GM12872 (cell line): Measurements from ENCODE around the gene PLXNA2.

ENCODE experiments used
- CTCF ChIP-seq: IDR thresholded peaks from 3 replicates; pipeline ENCODE4 v1.5.1; 2011; ENCODE audit warnings: low read depth, mild to moderate bottlenecking, low read length, moderate library complexity; ENCODE audit not compliant: insufficient read depth

Gene PLXNA2

GRCh38 chr1:208264469-208265121, 20.4 kb upstream of the PLXNA2 start:
- TF ChIP-seq CTCF = no peak

- TF ChIP-seq CTCF = no peak
These were observed 17.7 kb upstream of the PLXNA2 start for GRCh38 chr1:208261874-208262273.

DNA sequence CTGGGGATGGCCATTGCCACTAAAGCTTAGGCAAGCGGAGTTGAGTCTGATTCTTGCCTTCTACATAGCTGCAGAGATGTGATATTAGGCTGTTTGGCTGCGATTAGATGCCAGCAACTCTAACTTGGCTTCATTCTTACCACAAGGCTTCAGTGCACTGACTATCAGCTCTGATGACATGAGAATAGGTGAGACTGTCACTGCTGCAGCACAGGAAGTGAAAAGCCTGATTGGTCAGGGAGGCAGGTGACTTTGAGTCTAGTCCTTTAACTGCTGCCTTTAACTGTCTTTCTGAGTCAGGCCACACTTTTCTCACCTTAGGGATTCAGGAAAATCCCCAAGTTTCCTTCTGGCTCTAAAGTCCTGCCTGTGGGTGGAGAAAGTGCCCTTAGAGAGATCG, 14.1 kb upstream of the PLXNA2 start:
- TF ChIP-seq CTCF = no peak

GRCh38 chr1:208257351-208257750, 13.2 kb upstream of the PLXNA2 start:
- no peak for TF ChIP-seq CTCF

DNA sequence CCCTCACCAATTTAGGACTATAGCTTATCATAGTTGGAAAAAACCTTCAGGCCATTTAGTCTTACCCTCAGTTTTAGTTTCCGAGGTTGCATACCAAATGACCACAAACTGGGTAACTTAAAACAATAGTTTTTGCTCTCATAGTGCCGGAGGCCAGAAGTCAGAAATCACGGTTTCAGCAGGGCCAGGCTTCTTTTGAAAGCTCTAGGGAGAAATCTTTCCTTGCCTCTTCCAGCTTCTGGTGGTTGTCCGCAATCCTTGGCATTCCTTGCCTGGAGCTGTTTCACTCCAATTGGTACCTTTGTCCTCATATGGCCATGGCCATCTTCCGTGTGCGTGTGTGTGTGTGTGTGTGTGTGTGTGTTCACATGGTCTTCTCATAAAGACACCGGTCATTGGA, 12.4 kb upstream of the PLXNA2 start:
- TF ChIP-seq CTCF = no peak

DNA sequence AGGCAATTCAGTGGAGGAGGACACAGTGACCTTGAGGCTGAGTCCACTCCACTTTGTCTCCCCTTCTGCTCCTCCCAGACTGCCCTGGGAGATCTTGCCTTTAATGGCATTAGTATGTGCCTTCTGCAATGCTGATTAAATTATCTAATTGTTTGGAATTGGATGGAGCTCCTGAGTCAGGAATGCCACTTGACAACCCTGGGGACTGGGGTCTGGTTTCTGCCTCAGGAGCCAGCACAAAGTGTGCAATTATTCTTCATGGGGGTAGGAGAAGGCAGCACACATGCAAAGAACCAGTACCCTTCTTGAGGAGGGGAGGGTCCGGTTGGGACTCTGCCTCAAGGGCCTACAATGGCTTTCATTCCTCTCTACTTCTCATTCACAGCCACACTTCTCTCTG, 11.9 kb upstream of the PLXNA2 start:
- no peak for TF ChIP-seq CTCF

GRCh38 chr1:208254862-208255261, 10.7 kb upstream of the PLXNA2 start:
- TF ChIP-seq CTCF = no peak
